Suppressor macrophage (primary cell): ENCODE measurements around the gene PPP1R12C.
"Not testable (repeated sequence)": the region's sequence is repeated elsewhere in the genome, so short reads cannot be mapped to it uniquely, and the experiment has no call there.

Experiments used
- DNase-seq, 4 experiments: peaks; one replicate each; pipeline ENCODE4 v3.0.0-alpha.2; 2020 to 2022

PPP1R12C gene

GRCh38 chr19:55111238-55111831 is 6.1 kb downstream of the PPP1R12C start:
- no peak for DNase-seq

DNA sequence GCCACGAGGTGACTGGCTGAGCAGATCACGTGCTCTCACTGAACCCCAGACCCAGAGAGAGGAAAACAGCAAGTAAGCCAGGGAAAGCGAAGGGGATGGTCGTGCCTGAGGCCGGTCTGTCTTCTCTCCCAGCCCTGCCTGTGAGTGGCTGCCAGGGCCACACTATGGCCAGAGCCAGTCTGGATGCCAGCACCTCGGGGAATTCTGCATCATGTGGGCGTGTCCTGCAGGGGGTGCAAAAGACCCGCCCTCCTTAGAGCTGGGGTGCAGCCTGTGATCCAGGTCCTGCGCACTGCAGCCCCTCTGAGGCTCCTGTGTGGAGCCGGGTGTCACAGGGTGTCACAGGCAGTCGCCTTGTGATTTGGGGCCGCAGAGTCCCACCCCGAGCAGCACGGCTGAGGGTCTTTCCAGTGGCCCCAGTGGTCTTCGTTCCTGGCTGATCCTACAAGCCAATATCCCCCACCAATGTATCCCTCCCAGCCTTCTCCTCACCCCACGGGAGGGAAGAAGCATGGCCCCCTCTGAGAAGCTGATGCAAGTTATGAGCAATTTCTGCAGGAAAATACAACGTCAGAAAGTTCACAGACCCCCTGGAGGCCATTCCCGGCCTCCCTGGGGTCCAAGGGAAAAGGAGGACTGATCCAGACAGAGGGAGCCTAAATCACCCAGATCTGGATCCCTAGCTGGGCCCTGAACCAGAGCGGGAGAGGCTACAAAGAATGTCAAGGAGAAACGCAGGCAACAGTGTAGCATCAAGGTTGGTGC is 7.7 kb downstream of the PPP1R12C start:
- no peak for DNase-seq

DNA sequence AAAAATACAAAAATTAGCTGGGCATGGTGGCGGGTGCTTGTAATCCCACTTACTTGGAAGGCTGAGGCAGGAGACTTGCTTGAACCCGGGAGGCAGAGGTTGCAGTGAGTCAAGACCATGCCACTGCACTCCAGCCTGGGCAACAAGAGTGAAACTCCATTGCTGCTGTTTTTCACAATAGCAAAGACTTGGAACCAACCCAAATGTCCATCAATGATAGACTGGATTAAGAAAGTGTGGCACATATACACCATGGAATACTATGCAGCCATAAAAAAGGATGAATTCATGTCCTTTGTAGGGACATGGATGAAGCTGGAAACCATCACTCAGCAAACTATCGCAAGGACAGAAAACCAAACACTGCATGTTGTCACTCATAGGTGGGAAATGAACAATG is 10.2 kb downstream of the PPP1R12C start:
- not testable (repeated sequence) for DNase-seq

DNA sequence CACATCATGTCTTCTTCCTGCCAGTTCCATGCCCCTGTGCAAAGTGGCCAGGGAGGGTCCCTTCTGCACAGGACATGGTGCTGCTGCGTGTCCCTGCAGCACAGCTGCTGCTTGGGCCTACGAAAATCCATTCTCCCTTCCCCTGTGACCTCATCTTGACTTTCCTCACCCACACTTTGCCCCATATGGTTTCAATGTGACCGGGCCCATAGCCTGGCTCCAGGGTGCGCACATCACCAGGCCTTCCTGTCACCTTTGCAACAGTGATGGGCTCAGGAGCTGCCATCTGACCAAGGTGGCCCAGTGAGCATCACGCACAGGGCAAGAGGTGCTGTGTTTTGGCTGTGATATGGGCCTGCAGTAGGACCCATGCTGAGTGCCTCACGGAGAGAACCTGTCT is 10.8 kb downstream of the PPP1R12C start:
- no peak for DNase-seq

DNA sequence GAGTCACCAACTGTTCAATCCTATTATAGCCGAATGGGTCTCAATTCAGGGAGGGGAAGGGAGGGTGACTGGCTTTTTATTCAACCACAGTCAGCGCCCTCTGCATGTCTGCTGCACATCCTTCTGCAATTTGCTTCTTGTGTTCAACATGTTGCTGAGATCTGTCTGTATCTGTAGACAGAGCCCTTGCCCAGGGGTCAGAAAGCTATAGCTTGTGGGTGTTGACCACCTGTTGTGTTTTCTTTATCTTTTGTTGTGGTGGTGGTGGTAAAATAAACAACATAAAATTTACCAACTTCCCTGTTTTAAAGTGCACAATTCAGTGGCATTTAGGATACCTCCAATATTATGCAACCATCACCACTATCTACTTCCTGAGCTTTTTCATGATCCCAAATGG is 12.2 kb downstream of the PPP1R12C start:
- DNase-seq, result no peak

DNA sequence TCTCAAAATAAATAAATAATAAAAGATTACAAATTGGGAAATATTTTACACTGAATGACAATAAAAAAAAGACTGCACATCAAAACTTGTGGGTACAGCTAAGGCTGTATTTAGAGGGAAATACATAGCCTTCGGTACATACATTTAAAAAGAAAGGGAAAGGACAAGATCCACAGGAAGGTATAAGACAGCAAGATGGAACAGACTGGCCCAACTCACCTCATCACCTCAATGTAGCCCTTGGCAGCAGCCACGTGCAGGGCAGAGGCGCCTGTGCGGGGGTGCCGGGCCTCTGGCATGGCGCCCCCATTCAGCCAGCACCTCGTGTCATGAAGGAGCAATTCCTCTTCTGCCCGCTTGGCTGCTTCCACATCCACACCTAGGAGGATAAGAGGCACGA is 14.2 kb downstream of the PPP1R12C start:
- DNase-seq, result no peak

- DNase-seq, result no peak
These were observed 16.2 kb downstream of the PPP1R12C start for GRCh38 chr19:55101261-55101660.

DNA sequence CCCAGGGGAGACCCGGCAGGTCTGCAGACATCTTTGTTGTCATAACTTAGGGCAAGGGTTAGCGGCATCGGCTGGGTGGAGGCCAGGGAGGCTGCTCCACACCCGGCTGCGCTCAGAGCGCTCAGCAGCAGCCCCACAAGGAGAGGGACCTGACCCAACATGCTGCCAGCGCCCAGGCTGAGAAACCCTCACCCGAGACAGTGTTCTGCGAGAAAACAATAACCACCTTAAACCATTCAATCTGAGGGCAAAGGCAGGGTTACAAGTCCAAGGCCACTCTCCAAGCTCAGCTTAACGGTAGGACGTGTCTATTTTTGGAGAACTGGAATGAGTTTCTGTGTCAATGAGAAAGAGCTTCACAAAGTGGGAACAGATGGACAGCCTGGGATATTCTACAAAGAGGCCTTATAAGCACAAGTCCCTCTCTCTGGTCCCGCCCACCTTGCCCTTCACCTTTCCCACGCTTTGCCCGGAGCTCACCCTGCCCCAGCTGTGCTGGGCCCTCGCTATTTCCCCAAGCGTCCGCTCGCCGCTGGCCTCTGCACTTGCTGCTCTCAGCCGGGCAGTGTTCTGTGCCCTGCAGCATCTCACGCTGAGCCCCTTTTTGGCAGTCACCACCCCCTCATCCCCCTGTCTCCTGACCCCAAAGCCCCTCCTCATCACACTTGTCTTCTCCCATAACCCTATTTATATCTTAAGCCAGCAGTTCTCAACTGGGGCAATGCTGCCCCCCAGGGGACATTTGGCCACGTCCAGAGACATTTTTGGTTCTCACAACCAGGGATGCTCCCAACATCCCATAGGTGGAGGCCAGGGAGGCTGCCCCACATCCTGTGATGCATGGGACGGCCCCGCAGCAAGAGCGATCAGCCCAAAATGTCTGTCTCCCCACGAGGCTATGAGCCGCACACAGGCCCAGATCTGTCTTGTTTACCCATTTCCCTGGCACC is 17.6 kb downstream of the PPP1R12C start:
- DNase-seq, result peak in 3 of 4 experiments; percentile 33 to 50 (median 35)

- peak; percentile 56 to 74 (median 73) for DNase-seq
These were observed 18.5 kb downstream of the PPP1R12C start for GRCh38 chr19:55098716-55099556.

DNA sequence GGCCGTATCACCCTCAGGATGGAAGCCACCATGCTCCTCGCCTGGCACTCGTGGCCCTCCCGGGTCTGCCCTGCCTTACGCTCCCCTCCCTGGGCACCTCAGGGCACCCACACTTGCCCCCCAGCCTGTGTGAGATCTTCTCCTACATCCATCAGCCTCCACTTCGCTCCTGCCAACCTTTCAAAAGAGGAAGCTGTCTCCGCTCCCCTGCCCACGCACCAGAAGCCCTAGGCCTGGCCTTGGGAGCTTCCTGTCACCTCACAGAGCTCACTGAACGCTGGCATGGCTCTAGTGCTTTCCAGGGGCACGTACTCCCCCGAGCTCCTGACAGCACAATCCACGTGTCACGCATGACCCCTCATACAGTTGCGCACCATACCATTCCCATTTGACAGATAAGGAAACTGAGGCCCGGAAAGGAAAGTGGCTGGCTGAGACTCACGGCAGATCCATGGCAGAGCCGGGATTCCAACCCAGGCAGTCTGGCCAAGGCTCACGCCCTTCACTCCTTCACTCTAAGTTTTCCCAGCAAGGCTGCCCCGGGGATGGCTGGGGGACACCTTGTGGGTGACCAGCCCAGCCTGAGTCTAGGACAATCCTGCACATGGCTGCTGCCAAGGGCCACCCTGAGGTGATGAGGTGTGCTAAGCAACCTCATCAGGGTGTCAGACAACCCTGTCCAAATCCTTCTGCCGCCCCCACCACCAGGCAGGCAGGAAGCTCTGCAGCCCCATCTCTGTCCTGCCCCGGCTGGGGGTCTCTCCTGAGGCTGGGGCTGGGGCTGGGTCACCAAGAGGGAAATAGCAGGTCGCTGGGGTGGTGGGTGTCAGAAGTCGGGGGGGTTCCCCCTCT is 19.3 kb downstream of the PPP1R12C start:
- peak; percentile 84 to 94 (median 92) for DNase-seq

DNA sequence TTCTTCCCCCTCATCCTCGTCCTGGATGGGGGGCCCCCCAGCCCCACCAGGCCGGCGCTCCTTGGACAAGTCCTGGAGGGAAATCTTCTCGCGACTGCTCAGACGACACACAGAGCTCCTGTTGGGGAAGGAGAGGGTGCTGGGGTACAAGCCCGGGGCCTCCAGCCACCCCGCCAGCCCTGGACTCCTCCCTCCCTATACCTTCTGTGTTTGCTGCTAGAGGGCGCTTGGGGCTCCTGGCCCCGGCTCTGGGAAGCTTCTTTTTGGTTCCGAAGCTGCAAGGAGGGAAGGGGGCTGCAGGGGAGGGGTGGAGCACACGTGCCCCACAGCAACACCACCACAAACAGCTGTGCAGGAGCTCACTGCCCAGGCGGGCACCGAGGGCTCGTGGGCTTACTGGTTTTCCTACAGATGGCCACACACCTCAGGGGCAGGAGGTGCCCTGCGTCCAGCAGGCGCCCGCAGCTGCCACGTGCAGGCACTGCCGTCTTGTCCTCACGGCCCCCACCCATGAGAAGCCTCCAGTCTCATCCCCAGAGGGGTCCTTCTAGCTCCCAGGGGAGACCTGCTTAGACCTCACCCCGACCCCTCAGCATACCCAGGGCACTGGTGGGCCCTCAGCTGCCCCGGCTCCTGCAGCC is 21.3 kb downstream of the PPP1R12C start:
- no peak for DNase-seq

GRCh38 chr19:55095260-55096060 is 22.0 kb downstream of the PPP1R12C start:
- peak in 1 of 4 experiments; percentile 5 for DNase-seq

DNA sequence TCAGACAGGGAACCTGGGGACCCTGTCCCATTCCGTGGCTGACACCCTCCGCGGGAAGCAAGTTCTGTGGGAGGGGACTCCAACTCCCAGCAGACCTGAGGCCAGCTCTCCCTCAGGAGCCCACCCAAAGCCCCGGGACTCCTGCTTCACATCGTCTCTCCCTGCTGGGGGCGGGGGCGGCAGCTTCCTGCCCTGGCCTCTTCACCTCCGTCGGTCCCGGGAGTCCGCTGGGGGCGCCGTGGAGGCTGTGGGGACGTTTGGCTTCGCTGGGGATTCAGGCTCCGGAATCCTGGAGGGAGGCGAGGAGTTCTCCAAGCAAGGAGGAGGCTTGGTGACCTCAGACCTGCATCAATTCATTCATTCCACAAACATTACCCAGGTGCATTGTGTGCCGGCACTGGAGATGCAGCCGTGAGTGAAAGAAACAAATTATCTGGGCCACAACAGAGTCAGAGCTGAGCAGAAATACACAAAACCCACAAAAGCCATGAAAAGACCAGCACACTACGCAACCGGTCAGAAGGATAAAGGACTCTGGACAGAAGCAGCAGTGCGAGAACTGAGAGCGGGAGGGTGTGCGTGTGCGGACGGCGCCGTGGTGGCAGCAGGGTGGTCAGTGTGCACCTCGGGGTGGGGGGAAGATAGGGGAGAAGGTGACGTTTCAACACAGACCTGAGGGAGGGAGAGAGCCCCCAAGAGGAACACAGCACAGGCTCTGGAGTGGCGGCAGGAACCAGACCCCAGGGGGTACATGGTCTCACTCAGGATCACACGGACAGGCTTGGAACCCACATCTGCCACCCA is 22.8 kb downstream of the PPP1R12C start:
- DNase-seq, result peak in 1 of 4 experiments; percentile 1

GRCh38 chr19:55092423-55093318 is 24.8 kb downstream of the PPP1R12C start:
- no peak for DNase-seq

GRCh38 chr19:55091955-55092354 is 25.5 kb downstream of the PPP1R12C start:
- peak in 1 of 4 experiments; percentile 1 for DNase-seq

DNA sequence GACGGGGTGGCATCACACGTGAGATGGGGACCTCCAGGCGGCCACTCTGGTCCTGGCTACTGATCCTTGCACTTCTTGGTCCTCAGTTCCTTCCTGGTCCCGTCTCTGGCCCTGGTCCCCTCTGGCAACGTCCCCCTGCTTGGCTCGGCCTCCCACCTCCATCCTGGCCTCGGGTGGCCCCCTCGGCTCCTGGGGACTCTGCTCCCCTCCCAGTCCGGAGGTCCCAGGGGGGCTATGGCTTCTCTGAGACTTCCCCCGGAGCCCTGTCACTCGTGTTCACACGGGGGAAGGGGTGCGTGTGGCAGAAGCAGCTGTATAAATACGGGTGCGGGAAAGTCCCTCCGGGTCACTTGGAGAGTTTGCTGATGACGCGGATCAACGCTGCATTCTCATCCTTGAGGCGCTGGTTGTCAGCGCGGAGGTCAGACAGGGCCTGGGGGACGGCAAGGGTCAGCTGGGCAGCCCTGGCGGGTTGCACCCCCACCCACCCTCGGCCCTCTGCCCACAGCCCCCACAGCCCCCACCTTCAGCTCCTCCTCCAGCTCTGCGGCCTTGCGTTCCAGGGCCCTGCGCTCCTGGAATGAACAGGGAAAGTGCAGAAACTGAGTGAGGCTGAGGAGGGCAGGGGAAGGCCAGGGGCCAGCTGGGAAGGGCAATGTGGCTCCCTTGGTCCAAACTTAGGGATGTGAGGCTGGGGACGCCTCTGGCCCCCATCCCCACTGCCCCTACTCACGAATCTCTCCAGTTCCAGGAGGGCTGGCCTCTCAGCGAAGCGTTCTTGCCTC is 26.1 kb downstream of the PPP1R12C start:
- DNase-seq, result no peak

DNA sequence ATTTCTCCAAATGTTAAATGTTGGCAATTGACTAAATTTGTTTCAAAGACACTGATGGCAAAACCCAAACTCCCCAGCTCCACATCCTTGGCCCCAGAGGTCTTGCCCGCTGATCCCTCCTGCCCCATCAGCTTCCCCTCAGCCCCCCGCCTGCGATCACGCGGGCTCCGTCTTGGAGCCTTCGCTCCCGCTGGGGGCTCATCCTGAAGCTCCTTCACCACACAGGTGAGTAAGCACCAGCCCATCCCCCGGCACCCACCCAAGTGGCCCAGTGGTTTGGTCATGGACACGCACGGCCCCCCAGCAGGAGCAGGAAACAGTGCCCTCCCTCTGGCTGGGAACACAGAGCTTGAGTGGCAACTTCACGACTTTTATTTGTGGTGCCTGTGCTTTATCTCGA is 26.9 kb downstream of the PPP1R12C start:
- no peak for DNase-seq
